Measurements from ENCODE around the gene VPS51. TPM values are rescaled to one million over a fixed set of nuclear protein-coding genes. Genes with fewer than 3 reads are reported as not detected.
A peak's percentile ranks its signal among the peaks of the same experiment; 100 is the strongest.

VPS51 gene
- total RNA-seq, 2 donors from 2014 or later: 333 to 498 TPM

GRCh38 chr11:65071907-65072630 is 23.9 kb upstream of the VPS51 start:
- TF ChIP-seq CTCF (IDR thresholded peaks at IDR 0.05): no peak

GRCh38 chr11:65072631-65072966 is 23.4 kb upstream of the VPS51 start:
- DNase-seq (ENCODE audit: low spot score) (no peak), ATAC-seq (ENCODE audit: insufficient number of reproducible peaks, low FRiP score, low read depth) (no peak)
- Histone ChIP-seq H3K27ac (no peak overlapping the region), H3K4me1 (ENCODE audit: control insufficient read depth in 1 of 2, low read depth in 2 of 2) (no peaks in the 10 kb centered on the region), H3K4me3 (no peak overlapping the region), H3K9me3 (no peaks in the 10 kb centered on the region), H3K27me3 (replicated peaks; ENCODE audit: insufficient read depth) (no peaks in the 10 kb centered on the region), H3K36me3 (no peaks in the 10 kb centered on the region)
- no peak for TF ChIP-seq CTCF (IDR thresholded peaks at IDR 0.05)

More at GRCh38 chr11:65071907-65072630, 23.9 kb upstream of the VPS51 start:
- no peak overlapping the region for H3K27ac ChIP-seq
- no peaks in the 10 kb centered on the region for H3K9me3 ChIP-seq
- no peaks in the 10 kb centered on the region for H3K36me3 ChIP-seq
- no peaks in the 10 kb centered on the region for H3K27me3 ChIP-seq (replicated peaks; ENCODE audit: insufficient read depth)
- H3K4me1 ChIP-seq (ENCODE audit: control insufficient read depth in 1 of 2, low read depth in 2 of 2): no peaks in the 10 kb centered on the region
- no peak overlapping the region for H3K4me3 ChIP-seq
- DNase-seq (ENCODE audit: low spot score) (no peak), ATAC-seq (ENCODE audit: insufficient number of reproducible peaks, low FRiP score, low read depth) (no peak)

DNA sequence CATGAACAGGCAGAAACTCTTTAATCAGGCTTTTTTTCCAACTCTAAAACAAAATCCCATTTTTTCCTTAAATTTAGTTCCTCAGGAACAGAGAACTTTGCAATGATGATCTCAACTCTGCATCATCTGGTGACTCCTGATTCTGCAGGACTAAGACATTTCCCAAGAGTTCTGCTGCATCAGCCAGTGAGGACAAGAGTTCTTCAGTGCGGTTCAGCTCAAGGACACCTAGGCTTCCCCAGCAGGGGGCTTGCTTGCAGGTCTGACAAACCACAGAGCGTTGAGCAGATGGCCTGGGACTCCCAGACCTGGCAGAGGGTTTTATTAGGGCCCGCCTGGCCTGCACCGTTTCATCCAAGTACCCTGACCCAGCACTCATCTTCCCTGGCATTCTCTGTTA is 18.6 kb upstream of the VPS51 start:
- ATAC-seq (ENCODE audit: insufficient number of reproducible peaks, low FRiP score, low read depth) (no peak), DNase-seq (ENCODE audit: low spot score) (no peak)
- Histone ChIP-seq H3K4me3 (no peak overlapping the region), H3K9me3 (no peaks in the 10 kb centered on the region), H3K27ac (no peak overlapping the region), H3K4me1 (ENCODE audit: control insufficient read depth in 1 of 2, low read depth in 2 of 2) (no peaks in the 10 kb centered on the region), H3K36me3 (no peaks in the 10 kb centered on the region), H3K27me3 (replicated peaks; ENCODE audit: insufficient read depth) (no peaks in the 10 kb centered on the region)
- no peak for TF ChIP-seq CTCF (IDR thresholded peaks at IDR 0.05)

DNA sequence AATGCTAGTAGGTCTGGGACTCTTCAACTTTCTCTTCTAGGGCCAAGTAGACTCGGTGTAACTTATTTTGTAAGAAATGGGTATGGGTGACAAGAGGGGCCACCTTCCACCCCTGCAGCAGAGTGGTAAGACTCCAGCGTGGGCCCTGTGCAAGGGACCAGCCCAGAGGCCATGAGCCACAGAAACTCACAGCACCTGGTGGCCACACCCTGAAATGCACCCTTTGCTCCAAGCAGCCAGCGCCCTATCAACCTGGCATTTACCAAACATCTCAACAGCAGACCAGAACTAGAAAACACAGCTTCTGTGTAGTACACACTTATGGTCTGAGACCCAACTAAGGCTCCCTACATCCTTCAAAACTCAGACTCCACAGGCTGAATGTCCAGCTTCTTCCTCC is 17.9 kb upstream of the VPS51 start:
- Histone ChIP-seq H3K4me3 (no peak overlapping the region), H3K27me3 (replicated peaks; ENCODE audit: insufficient read depth) (no peaks in the 10 kb centered on the region), H3K9me3 (no peaks in the 10 kb centered on the region), H3K4me1 (ENCODE audit: control insufficient read depth in 1 of 2, low read depth in 2 of 2) (peaks cover 0 to under 1% of the 10 kb centered on the region in 2 donors), H3K36me3 (no peaks in the 10 kb centered on the region), H3K27ac (no peak overlapping the region)
- DNase-seq (ENCODE audit: low spot score) (no peak), ATAC-seq (ENCODE audit: insufficient number of reproducible peaks, low FRiP score, low read depth) (no peak)
- TF ChIP-seq CTCF (IDR thresholded peaks at IDR 0.05): peak; percentile 54

DNA sequence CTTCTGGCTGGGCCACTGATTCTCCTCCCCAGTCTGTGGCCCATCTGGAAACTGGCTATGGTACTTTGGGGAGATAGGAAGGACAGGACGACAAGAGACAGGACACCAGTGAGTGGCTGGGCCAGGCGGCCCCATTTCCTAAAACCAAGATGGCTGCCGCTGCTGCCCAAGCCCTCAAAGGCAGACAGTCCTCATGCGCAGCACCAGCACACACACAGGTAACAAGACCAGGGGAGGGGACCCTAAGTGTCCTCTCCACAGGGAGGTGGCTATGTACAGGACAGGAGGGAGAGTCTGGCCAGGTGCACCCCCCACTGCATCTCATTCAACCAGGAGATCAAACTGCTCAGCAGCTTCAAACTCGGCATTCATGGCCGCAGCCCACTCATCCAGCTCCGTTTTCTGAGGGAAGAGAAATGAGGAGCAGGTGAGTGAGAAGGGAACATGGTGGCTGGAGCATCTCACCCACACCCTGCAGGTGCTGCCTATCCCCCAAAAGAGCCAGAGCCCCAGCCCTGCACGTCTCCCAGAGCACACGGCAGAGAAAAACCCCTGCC is 17.1 kb upstream of the VPS51 start:
- Histone ChIP-seq H3K36me3 (no peaks in the 10 kb centered on the region), H3K4me1 (ENCODE audit: control insufficient read depth in 1 of 2, low read depth in 2 of 2) (peaks cover 3 to 7% of the 10 kb centered on the region in 2 donors), H3K4me3 (no peak overlapping the region), H3K9me3 (no peaks in the 10 kb centered on the region), H3K27ac (no peak overlapping the region), H3K27me3 (replicated peaks; ENCODE audit: insufficient read depth) (no peaks in the 10 kb centered on the region)
- TF ChIP-seq CTCF (IDR thresholded peaks at IDR 0.05): no peak
- ATAC-seq (ENCODE audit: insufficient number of reproducible peaks, low FRiP score, low read depth) (no peak), DNase-seq (ENCODE audit: low spot score) (no peak)
